ENCODE measurements around the gene AP3S1.
"Not testable (repeated sequence)": the region's sequence is repeated elsewhere in the genome, so short reads cannot be mapped to it uniquely, and the experiment has no call there.

Gene AP3S1

DNA sequence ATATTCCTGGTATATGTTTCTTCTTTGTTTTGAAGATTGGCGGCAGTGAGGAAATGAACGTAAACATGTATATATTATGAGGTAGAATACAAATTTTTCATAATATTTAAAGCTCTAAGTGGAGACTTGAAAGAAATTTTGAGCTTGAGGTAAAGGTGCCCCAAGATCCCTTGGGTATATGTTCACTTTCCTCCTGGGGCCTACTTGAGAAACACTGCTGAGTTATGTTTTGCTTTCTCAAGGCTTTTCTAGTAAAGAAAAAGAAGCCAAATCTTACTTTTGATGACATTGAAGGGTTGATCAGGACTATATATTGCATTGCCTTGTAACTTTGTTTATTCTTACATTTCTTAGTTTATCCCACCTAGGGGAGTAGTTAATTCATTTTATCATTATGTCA is 30.7 kb downstream of the AP3S1 start:
- no peak for DNase-seq (ENCODE audit: low read depth)

DNA sequence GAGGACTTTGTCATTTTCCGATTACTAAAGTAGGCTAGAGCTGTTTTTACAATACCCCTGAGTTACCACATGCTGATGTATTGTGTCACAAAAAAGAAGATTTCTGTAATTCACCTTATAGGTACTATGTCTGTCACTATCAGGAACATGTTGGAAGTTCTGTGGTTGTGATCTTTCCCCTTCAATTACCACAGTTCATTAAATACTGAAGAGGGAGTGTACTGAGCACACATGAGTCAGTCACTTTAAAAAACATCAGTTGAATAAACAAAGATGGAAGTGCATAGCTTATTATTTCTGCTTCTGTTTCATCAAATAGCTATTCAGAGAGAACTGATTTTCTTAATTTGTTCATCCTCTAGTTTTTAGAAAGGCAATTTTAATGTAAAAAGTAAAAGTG is 31.7 kb downstream of the AP3S1 start:
- no peak for DNase-seq (ENCODE audit: low read depth)

DNA sequence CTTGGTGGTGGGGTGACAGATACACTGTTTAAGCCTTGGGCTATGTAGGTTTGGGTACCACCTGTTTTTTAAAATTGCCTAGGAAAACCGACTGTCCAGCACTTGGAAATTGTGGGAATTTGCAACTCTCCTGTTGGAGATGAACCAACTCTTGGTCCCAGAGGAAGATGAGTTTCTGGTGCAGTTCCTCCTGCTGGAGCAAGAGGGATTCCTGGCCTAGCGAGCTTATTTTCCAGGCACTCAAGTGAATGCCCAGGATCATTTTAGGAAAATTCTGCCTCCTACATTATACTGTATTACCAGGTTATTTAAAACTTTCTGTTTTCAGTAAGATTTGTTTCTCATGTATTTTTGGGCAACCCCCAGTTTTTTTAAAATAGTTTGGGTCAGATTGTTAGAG is 33.7 kb downstream of the AP3S1 start:
- no peak for DNase-seq (ENCODE audit: low read depth)

DNA sequence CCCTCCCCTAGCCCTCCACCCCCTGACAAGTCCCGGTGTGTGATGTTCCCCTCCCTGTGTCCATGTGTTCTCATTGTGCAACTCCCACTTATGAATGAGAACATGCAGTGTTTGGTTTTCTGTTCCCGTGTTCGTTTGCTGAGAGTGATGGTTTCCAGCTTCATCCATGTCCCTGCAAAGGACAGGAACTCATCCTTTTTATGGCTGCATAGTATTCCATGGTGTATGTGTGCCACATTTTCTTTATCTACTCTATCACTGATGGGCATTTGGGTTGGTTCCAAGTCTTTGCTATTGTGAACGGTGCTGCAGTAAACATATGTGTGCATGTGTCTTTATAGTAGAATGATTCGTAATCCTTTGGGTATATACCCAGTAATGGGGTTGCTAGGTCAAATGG is 35.6 kb downstream of the AP3S1 start:
- not testable (repeated sequence) for DNase-seq (ENCODE audit: low read depth)

DNA sequence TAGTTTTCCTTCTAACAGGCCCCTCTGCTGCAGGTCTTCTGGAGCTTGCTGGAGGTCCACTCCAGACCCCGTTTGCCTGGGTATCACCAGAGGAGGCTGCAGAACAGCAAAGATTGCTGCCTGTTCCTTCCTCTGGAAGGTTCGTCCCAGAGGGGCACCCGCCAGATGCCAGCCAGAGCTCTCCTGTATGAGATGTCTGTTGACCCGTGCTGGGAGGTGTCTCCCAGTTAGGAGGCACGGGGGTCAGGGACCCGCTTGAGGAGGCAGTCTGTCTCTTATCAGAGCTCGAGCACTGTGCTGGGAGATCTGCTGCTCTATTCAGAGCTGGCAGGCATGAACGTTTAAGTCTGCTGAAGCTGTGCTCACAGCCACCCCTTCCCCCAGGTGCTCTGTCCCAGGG is 40.7 kb downstream of the AP3S1 start:
- not testable (repeated sequence) for DNase-seq (ENCODE audit: low read depth)

DNA sequence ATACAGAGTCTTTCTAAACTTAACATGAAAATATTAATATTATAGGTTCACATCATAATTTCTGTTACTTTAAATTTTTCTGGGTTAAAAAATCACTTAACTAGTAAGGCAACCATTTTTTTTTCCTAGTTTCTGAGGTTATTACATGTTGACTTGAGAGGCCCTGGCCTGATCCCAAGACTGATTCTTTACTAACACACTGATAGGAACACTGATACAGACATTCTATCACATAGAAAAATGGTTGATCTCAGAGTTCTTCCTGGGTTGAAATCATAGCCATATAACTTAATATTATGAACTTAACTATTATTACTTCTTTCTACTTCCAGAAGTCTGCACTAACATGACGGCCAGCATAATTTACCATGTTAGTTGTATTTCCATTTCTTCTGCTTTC is 43.0 kb downstream of the AP3S1 start:
- DNase-seq (ENCODE audit: low read depth) = no peak

DNA sequence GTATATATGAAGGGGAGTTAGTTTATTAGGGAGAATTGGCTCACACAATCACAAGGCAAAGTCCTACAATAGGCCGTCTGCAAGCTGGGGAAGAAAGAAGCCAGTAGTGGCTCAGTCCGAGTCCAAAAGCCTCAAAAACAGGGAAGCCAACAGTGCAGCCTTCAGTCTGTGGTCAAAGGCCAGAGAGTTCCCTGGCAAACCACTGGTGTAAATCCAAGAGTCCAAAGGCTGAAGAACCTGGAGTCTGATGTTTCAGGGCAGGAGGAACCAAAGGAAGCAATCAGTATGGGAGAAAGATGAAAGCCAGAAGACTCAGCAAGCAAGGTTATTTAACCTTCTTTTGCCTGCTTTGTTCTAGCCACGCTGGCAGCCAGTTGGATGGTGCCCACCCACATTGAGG is 43.5 kb downstream of the AP3S1 start:
- not testable (repeated sequence) for DNase-seq (ENCODE audit: low read depth)

DNA sequence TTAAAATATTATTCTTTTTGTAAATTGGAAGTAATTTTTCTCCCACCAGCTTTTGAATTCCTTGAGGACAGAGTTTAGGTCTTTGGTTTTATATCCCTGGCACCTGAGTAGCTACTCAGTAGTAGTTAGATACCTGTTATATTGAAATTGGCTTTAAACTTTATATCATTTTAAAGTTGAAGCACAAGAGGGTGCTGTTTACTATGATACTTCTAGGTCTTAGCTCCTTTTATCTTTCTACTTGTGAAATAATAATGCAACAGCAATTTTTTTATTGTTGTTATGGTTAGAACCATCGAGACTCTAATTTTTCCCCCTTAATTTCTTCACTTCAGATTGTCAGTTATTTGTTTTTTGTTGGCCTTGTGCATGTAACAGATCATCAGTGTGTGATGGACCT is 46.3 kb downstream of the AP3S1 start:
- no peak for DNase-seq (ENCODE audit: low read depth)

DNA sequence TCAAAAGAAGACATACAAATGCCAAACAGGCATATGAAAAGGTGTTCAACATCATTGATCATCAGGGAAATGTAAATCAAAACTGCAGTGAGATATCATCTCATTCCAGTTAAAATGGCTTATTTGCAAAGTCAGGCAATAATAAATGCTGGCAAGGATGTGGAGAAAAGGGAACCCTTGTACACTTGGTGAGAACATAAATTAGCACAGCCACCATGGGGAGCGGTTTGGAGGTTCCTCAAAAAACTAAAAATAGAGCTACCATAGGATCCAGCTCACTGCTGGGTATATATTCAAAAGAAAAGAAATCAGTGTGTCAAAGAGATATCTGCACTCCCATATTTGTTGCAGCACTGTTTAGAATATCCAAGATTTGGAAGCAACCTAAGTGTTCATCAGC is 50.3 kb downstream of the AP3S1 start:
- no peak for DNase-seq (ENCODE audit: low read depth)

DNA sequence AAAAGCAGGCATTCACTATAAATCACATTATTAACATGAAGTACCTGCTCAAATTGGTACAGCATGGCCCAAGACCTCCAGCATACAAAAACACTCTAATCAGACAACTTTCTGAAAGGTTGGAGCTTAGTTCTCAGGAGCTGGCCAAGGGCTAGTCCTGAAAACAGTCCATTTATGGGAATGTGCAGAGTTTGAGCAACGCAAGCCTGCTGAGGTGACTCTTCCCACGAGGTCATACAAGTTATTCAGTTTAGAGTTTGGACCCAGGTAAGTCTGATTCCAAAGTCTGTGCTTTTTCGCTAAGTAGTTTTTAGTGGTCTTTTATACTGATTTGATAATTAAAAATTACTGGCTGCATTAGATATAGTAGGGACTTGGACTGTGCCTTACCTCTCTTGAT is 52.6 kb downstream of the AP3S1 start:
- no peak for DNase-seq (ENCODE audit: low read depth)

DNA sequence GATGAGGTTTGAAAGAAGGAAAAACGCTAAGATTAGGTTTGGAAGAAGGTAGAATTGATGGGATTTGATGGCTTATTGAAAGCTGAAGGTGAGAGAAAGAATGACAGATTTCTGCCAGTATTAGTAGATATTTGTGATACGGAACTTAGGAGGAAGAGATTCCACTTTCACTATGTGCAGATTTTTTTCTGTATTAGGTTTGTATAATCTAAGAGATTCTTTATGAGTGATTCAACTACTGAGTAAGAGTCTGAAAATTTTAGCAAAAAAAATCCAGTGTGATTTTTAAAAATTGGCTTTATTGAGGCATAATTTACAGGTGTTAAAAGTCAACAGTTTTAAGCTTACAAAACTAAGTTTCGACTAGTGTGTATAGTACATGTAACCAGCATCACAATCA is 54.1 kb downstream of the AP3S1 start:
- DNase-seq (ENCODE audit: low read depth) = no peak

DNA sequence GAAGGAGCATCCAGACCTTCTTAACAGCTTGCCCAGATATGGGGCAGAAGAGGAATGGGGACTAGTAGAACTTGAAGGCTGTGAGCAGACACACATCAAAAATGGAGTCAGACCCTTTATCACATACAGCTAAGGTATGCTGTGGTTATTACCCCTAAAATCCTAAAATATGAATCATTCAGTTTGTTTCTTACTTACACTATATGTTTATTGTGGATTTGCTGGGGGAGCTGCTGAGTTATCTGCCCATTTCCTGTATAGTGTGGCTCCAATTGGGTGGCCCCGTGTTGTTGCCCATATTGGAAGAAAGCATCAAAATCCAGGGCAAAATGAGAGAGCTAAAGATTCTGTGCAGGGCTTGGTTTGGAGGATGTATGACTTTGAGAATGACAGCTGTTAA is 56.9 kb downstream of the AP3S1 start:
- no peak for DNase-seq (ENCODE audit: low read depth)

DNA sequence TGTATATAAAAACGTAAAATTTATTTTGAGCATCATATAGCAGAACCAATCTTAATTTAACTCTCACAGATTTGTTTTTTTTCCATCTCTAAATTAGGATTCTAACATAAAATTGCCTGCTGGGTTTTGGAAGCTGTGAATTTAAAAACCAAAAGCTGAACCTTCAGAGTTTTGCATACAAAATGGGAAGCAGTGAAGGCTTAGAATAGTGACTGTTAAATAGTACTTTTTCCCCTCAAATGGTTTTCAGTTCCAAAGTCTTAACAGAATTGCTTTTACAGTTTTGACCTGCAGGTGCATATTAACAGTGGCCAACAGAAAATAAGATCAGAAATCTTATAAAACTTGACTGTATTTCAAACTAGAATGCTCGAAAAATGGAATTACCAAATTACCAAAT is 65.4 kb downstream of the AP3S1 start:
- no peak for DNase-seq (ENCODE audit: low read depth)

DNA sequence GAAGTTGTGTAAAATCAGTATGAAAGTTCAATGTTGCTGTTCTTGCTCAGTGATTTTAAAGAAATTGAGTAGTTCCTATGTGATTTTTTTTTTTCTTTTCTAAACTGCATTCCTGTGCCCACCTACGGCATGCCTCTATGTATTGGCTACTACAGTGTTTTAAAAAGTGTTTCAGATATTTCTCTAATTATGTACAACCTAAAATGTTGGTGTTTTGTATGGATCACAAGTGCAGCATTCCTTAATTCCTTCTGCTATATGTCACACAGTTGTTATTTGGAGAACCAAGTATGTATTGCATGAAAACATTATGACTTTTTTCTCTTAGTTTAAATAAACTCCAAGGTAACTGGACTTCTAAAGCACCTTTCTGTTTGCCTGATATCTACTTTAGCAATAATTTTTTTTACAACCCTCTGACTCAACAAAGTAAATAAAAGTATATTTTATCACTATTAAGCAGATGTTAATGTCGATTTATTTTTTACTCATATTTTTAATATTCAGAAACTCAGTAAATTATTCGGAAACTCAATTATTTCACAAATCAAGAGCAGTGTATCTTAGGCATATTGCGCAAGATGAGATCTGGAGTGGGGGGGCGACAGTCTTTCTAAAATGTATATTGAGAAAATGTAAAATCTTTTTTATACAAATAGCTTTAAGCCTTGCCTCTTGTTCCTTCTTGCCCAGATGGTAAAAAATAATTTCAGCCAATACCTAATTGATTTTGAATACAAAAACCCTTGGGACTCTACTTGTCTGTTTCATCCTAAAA is 72.1 kb downstream of the AP3S1 start:
- not testable (repeated sequence) for DNase-seq (ENCODE audit: low read depth)

DNA sequence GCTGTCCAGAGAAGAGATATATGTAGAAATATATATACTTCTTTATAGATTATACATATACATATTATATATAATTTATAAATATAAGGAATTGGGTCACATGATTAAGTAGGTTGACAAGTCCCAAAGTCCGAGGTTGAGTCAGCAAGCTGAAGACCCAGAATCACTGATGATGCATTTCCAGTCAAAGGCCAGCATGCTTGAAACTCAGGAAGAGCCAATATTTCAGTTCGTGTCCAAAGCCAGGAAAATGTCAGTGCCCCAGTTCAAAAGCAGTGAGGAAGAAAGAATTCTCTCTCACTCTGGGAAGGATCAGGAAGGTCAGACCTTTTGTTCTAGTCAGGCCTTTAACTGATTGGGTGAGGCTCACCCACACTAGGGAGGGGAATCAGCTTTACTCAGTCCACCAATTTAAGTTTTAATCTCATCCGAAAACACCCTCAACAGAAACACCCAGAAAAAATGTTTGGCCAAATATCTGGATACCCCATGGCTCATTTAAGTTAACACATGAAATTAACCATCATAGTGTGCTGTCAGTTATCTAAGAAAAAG is 78.5 kb downstream of the AP3S1 start:
- DNase-seq (ENCODE audit: low read depth) = no peak

DNA sequence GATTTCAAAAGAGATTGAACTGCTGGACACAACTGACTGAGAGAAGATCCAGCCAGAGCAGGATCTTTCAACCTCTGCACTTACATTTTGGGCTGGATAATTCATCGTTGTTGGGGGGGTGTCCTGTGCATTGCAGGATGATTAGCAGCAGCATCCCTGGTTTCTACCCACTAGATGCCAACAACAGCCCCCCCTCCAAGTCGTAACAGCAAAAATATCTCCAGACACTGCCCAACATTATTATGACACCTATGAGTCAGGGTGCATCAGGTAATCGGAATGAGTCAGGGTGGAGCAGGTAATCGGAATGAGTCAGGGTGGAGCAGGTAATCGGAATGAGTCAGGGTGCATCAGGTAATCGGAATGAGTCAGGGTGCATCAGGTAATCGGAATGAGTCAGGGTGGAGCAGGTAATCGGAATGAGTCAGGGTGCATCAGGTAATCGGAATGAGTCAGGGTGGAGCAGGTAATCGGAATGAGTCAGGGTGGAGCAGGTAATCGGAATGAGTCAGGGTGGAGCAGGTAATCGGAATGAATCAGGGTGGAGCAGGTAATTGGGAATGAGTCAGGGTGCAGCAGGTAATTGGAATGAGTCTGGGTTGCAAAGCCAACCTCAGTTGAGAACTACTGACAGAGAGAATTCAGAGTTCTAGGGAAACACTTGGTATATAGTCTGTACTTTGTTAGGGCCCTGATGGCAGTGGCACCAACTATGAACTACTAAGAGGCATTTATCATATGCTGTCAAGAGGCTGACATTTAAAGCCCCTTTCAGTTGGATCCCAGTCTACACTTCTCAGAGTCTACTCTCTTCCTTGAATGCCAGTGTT is 87.1 kb downstream of the AP3S1 start:
- not testable (repeated sequence) for DNase-seq (ENCODE audit: low read depth)

DNA sequence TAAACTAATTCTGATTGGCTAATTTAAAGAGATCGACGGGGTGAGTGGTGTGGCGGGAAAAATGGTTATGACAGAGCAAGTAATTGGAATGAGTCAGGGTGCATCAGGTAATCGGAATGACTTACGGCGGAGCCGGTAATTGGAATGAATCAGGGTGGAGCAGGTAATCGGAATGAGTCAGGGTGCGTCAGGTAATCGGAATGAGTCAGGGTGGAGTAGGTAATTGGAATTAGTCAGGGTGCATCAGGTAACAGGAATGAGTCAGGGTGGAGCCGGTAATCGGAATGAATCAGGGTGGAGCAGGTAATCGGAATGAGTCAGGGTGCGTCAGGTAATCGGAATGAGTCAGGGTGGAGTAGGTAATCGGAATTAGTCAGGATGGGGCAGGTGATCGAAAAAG is 88.4 kb downstream of the AP3S1 start:
- not testable (repeated sequence) for DNase-seq (ENCODE audit: low read depth)

DNA sequence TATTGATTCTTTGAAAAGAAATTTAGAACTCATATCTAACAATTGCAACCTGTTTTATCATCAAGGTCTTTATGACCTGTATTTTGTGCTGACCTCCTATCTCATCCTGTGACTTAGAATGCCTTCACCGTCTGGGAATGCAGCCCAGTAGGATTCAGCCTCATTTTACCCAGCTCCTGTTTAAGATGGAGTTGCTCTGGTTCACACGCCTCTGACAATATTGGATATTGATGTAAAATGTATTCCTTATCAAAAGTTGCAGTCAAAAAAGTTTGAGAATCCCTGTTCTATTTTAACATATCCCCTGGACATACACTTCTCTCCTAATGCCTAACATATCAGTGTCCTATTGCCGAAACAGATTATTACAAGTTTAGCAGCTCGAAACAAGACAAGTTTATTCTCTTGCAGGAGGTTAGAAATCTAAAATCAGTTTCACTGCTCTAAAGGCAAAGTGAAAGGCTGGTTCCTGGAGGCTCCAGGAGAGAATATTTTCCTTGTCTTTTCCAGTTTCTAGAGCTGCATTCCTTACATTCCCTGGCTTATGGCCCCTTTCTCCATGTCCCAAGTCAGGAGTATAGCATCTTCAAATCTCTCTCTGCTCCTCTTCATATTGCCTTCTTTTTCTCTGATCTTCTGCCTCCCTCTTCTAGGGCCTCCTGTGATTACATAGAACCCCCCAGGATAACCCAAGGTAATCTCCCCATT is 89.0 kb downstream of the AP3S1 start:
- no peak for DNase-seq (ENCODE audit: low read depth)

DNA sequence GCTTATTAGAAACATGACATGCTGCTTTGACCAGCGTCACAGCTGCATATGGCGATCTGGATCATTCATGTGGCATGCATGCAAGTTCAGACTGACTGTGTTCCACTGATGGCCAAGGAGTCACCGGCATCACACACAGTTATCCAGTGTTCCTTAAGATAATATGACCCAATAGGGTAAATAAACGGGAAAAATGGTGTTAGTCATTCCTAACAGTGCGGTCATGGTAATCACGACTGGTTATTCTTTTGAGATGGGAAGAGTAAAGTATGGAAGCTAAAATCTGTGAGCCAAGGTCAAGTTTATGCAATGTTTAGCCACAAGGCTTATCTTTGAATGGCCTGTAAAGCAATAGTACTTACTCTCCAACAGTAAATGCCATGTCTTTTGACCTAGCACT is 91.3 kb downstream of the AP3S1 start:
- DNase-seq (ENCODE audit: low read depth) = no peak

DNA sequence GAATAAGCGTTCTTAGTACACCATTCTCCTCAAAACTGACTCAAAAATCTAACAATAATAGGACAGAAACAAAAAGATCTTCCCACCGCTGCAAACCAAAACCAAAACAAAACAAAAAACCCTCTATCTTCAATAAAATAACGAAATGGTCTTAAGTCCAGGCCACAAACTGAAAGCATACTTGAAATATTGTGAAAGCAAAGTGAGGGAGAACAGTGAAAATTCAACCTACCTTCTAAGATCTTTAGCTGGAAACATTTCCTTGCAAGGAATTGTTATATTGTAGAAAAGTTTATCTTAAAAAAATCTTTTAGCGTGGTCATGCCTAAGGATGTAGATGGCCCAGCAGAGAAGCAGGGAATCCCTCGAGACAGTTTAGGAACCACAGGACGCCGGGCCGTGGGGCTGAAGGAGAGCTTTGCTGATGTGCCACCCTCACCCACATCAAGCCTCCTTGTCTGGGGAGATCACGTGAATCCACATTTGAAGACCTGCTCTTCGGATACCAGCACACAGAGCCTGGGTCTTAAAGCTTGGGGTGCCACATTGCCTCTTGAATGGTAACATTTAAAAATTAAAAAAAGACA is 92.7 kb downstream of the AP3S1 start:
- DNase-seq (ENCODE audit: low read depth) = no peak

DNA sequence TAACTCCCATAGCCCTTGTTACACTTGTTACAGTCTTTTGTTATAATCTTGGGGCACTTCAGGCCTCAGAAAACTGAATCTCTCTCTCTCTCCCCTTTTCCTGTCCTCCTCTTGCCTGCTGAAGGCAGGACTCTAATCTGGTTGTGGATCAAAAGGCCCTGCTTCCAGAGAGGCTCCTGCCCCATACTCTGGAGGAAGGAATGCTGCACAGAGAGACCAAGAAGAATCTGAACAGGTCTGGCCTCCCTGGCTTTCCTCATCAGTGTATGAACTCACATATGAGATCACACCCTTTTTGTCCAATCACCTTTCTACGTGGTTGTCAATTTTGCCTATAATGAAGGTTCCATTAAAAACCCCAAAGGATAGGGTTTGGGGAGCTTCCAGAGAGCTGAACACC is 94.3 kb downstream of the AP3S1 start:
- no peak for DNase-seq (ENCODE audit: low read depth)

DNA sequence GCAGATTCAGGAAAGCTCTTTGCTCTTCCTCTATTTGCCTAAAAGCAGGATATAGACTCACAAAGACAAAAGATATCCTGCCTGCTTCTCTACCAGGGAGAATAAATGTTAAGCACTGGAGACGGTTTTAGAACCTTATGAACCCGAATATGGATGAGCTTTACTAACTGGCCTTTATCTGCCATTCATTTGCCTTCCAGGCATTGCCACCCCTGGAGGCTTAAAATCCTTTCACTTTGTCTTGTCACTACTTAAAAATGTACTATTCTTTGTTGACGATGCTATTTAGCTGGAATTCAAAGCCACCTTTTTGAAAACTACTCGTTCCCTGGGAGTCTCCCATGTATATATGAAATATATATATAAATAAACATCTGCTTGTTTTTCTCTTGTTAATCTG is 97.3 kb downstream of the AP3S1 start:
- DNase-seq (ENCODE audit: low read depth) = no peak
